Measurements from ENCODE around the gene RIPK3. TPM values are rescaled to one million over a fixed set of nuclear protein-coding genes. Genes with fewer than 3 reads are reported as not detected.

RIPK3 gene
- total RNA-seq, 1 experiment from 2014 or later, result 11.0 TPM

- BruUV-seq (replicated peaks), result no TSS peak
- no peaks in the 10 kb centered on the region for H3K9me3 Mint-ChIP-seq (ENCODE audit: low read depth, unreplicated experiment)
- H3K27me3 Mint-ChIP-seq (ENCODE audit: unreplicated experiment), result no peaks in the 10 kb centered on the region
- intact Hi-C loops (cut with micrococcal nuclease; ENCODE audit: unreplicated experiment), result no loop called here
- no peak for TF ChIP-seq CTCF (IDR thresholded peaks at IDR 0.05; ENCODE audit: unreplicated experiment)
- DNase-seq, result no peak
- no peak overlapping the region for H3K27ac Mint-ChIP-seq (ENCODE audit: unreplicated experiment)
- H3K4me3 Mint-ChIP-seq (ENCODE audit: low read depth, unreplicated experiment), result no peak overlapping the region
- CTCF ChIA-PET, result no interaction called here
- H3K36me3 Mint-ChIP-seq (ENCODE audit: insufficient read depth, unreplicated experiment), result peaks cover 11% of the 10 kb centered on the region
- H3K4me1 Mint-ChIP-seq (ENCODE audit: low read depth, unreplicated experiment), result peaks cover 24% of the 10 kb centered on the region
These were observed 47.2 kb upstream of the RIPK3 start for GRCh38 chr14:24387009-24387345.

GRCh38 chr14:24385524-24385923 lies 45.7 kb upstream of the RIPK3 start:
- Mint-ChIP-seq H3K4me1 (ENCODE audit: low read depth, unreplicated experiment) (peaks cover 13% of the 10 kb centered on the region), H3K27ac (ENCODE audit: unreplicated experiment) (no peak overlapping the region), H3K9me3 (ENCODE audit: low read depth, unreplicated experiment) (no peaks in the 10 kb centered on the region), H3K36me3 (ENCODE audit: insufficient read depth, unreplicated experiment) (no peaks in the 10 kb centered on the region), H3K4me3 (ENCODE audit: low read depth, unreplicated experiment) (no peak overlapping the region), H3K27me3 (ENCODE audit: unreplicated experiment) (no peaks in the 10 kb centered on the region)
- no peak for TF ChIP-seq CTCF (IDR thresholded peaks at IDR 0.05; ENCODE audit: unreplicated experiment)
- BruUV-seq (replicated peaks), result no TSS peak
- DNase-seq, result no peak
- intact Hi-C loops (cut with micrococcal nuclease; ENCODE audit: unreplicated experiment), result no loop called here
- CTCF ChIA-PET, result no interaction called here

GRCh38 chr14:24384169-24384568 lies 44.4 kb upstream of the RIPK3 start:
- no peaks in the 10 kb centered on the region for H3K9me3 Mint-ChIP-seq (ENCODE audit: low read depth, unreplicated experiment)
- no peak overlapping the region for H3K4me3 Mint-ChIP-seq (ENCODE audit: low read depth, unreplicated experiment)
- H3K36me3 Mint-ChIP-seq (ENCODE audit: insufficient read depth, unreplicated experiment), result no peaks in the 10 kb centered on the region
- peaks cover 12% of the 10 kb centered on the region for H3K4me1 Mint-ChIP-seq (ENCODE audit: low read depth, unreplicated experiment)
- no peak for DNase-seq
- intact Hi-C loops (cut with micrococcal nuclease; ENCODE audit: unreplicated experiment), result no loop called here
- no TSS peak for BruUV-seq (replicated peaks)
- CTCF ChIA-PET, result interaction anchor here (0.6 kb wide), 1 partner anchor 249 kb away, joined by 4 read pairs; no protein-coding TSS in a partner anchor
- H3K27me3 Mint-ChIP-seq (ENCODE audit: unreplicated experiment), result no peaks in the 10 kb centered on the region
- no peak for TF ChIP-seq CTCF (IDR thresholded peaks at IDR 0.05; ENCODE audit: unreplicated experiment)
- no peak overlapping the region for H3K27ac Mint-ChIP-seq (ENCODE audit: unreplicated experiment)

GRCh38 chr14:24382064-24382371 lies 42.2 kb upstream of the RIPK3 start:
- no TSS peak for BruUV-seq (replicated peaks)
- intact Hi-C loops (cut with micrococcal nuclease; ENCODE audit: unreplicated experiment), result no loop called here
- no peak for DNase-seq
- TF ChIP-seq CTCF (IDR thresholded peaks at IDR 0.05; ENCODE audit: unreplicated experiment), result no peak
- Mint-ChIP-seq H3K4me3 (ENCODE audit: low read depth, unreplicated experiment) (no peak overlapping the region), H3K36me3 (ENCODE audit: insufficient read depth, unreplicated experiment) (no peaks in the 10 kb centered on the region), H3K27ac (ENCODE audit: unreplicated experiment) (no peak overlapping the region), H3K4me1 (ENCODE audit: low read depth, unreplicated experiment) (no peaks in the 10 kb centered on the region), H3K9me3 (ENCODE audit: low read depth, unreplicated experiment) (no peaks in the 10 kb centered on the region), H3K27me3 (ENCODE audit: unreplicated experiment) (no peaks in the 10 kb centered on the region)
- CTCF ChIA-PET, result no interaction called here
